ENCODE data around the gene KIF26B.

Gene KIF26B

GRCh38 chr1:245453541-245453940 lies 298.8 kb downstream of the KIF26B start:
- Histone ChIP-seq H3K36me3 (replicated peaks; ENCODE audit: low read depth, low read length) (no peaks in the 10 kb centered on the region), H3K27ac (ENCODE audit: low read length) (no peak overlapping the region), H4K20me1 (ENCODE audit: insufficient read depth, low read length) (no peaks in the 10 kb centered on the region), H2AFZ (ENCODE audit: low read depth, low read length) (no peak overlapping the region), H3K9ac (ENCODE audit: low read length) (no peak overlapping the region), H3K27me3 (ENCODE audit: low read depth, low read length) (peaks cover 14% of the 10 kb centered on the region; the same call in 1 of the 2 replicates), H3K4me1 (ENCODE audit: low read length) (no peaks in the 10 kb centered on the region), H3K79me2 (ENCODE audit: low read length) (no peaks in the 10 kb centered on the region), H3K4me3 (ENCODE audit: low read length) (no peak overlapping the region), H3K9me3 (ENCODE audit: insufficient read depth, low read length) (no peaks in the 10 kb centered on the region), H3K4me2 (ENCODE audit: low read length) (no peak overlapping the region)
- TF ChIP-seq EZH2phosphoT487 (IDR thresholded peaks at IDR 0.05; ENCODE audit: low read depth) (no peak), CTCF (IDR thresholded peaks at IDR 0.05; ENCODE audit: low read depth, low read length) (no peak)

GRCh38 chr1:245454051-245454450 lies 299.3 kb downstream of the KIF26B start:
- no peak overlapping the region for H3K4me3 ChIP-seq (ENCODE audit: low read length)
- no peak overlapping the region for H3K9ac ChIP-seq (ENCODE audit: low read length)
- H3K4me2 ChIP-seq (ENCODE audit: low read length): no peak overlapping the region
- no peaks in the 10 kb centered on the region for H3K36me3 ChIP-seq (replicated peaks; ENCODE audit: low read depth, low read length)
- peaks cover 12% of the 10 kb centered on the region; the same call in 1 of the 2 replicates for H3K27me3 ChIP-seq (ENCODE audit: low read depth, low read length)
- TF ChIP-seq CTCF (IDR thresholded peaks at IDR 0.05; ENCODE audit: low read depth, low read length) (no peak), EZH2phosphoT487 (IDR thresholded peaks at IDR 0.05; ENCODE audit: low read depth) (no peak)
- H2AFZ ChIP-seq (ENCODE audit: low read depth, low read length): no peak overlapping the region
- no peaks in the 10 kb centered on the region for H4K20me1 ChIP-seq (ENCODE audit: insufficient read depth, low read length)
- H3K79me2 ChIP-seq (ENCODE audit: low read length): no peaks in the 10 kb centered on the region
- H3K27ac ChIP-seq (ENCODE audit: low read length): no peak overlapping the region
- no peaks in the 10 kb centered on the region for H3K9me3 ChIP-seq (ENCODE audit: insufficient read depth, low read length)
- H3K4me1 ChIP-seq (ENCODE audit: low read length): no peaks in the 10 kb centered on the region

- Histone ChIP-seq H3K4me2 (ENCODE audit: low read length) (no peak overlapping the region), H3K9ac (ENCODE audit: low read length) (no peak overlapping the region), H3K36me3 (replicated peaks; ENCODE audit: low read depth, low read length) (no peaks in the 10 kb centered on the region), H3K4me1 (ENCODE audit: low read length) (no peaks in the 10 kb centered on the region), H2AFZ (ENCODE audit: low read depth, low read length) (no peak overlapping the region), H4K20me1 (ENCODE audit: insufficient read depth, low read length) (no peaks in the 10 kb centered on the region), H3K9me3 (ENCODE audit: insufficient read depth, low read length) (no peaks in the 10 kb centered on the region), H3K79me2 (ENCODE audit: low read length) (no peaks in the 10 kb centered on the region), H3K27ac (ENCODE audit: low read length) (no peak overlapping the region), H3K4me3 (ENCODE audit: low read length) (no peak overlapping the region), H3K27me3 (ENCODE audit: low read depth, low read length) (peaks cover 18% of the 10 kb centered on the region)
- TF ChIP-seq CTCF (IDR thresholded peaks at IDR 0.05; ENCODE audit: low read depth, low read length) (no peak), EZH2phosphoT487 (IDR thresholded peaks at IDR 0.05; ENCODE audit: low read depth) (no peak)
Observed at GRCh38 chr1:245457562-245457961, 302.8 kb downstream of the KIF26B start.

GRCh38 chr1:245458234-245458633 lies 303.4 kb downstream of the KIF26B start:
- no peak overlapping the region for H3K27ac ChIP-seq (ENCODE audit: low read length)
- no peaks in the 10 kb centered on the region for H3K4me1 ChIP-seq (ENCODE audit: low read length)
- no peak overlapping the region for H3K4me2 ChIP-seq (ENCODE audit: low read length)
- H3K79me2 ChIP-seq (ENCODE audit: low read length): no peaks in the 10 kb centered on the region
- H3K9ac ChIP-seq (ENCODE audit: low read length): no peak overlapping the region
- H3K9me3 ChIP-seq (ENCODE audit: insufficient read depth, low read length): no peaks in the 10 kb centered on the region
- no peak overlapping the region for H2AFZ ChIP-seq (ENCODE audit: low read depth, low read length)
- peaks cover 23% of the 10 kb centered on the region for H3K27me3 ChIP-seq (ENCODE audit: low read depth, low read length)
- H3K4me3 ChIP-seq (ENCODE audit: low read length): no peak overlapping the region
- H4K20me1 ChIP-seq (ENCODE audit: insufficient read depth, low read length): no peaks in the 10 kb centered on the region
- no peak for TF ChIP-seq EZH2phosphoT487 (IDR thresholded peaks at IDR 0.05; ENCODE audit: low read depth)
- no peak for TF ChIP-seq CTCF (IDR thresholded peaks at IDR 0.05; ENCODE audit: low read depth, low read length)
- H3K36me3 ChIP-seq (replicated peaks; ENCODE audit: low read depth, low read length): no peaks in the 10 kb centered on the region

All from OCI-LY3 (cell line).